HG03095 (cell line): Measurements from ENCODE around the gene NUF2.
"Not testable (repeated sequence)": the region's sequence is repeated elsewhere in the genome, so short reads cannot be mapped to it uniquely, and the experiment has no call there.

Source experiments
- ATAC-seq: cut with Tn5 transposase; IDR thresholded peaks from one replicate; pipeline ENCODE4 v1.9.1; 2021; ENCODE audit warnings: moderate library complexity; ENCODE audit not compliant: unreplicated experiment

NUF2 gene

GRCh38 chr1:163321311-163322305, at the start of gene NUF2:
Gene NUF2 (plus strand): TSS chr1:163321954. CDS start chr1:163326052, 4,098 bp downstream.
- peak; percentile 90 for ATAC-seq

- no peak for ATAC-seq
Measured at GRCh38 chr1:163273766-163274441, 47.9 kb upstream of the NUF2 start.

GRCh38 chr1:163275222-163275621, 46.5 kb upstream of the NUF2 start:
- ATAC-seq = no peak

- no peak for ATAC-seq
Measured at GRCh38 chr1:163278602-163279001, 43.2 kb upstream of the NUF2 start.

- ATAC-seq = not testable (repeated sequence)
Measured at GRCh38 chr1:163284867-163285266, 36.9 kb upstream of the NUF2 start.

GRCh38 chr1:163290025-163290640, 31.6 kb upstream of the NUF2 start:
- no peak for ATAC-seq

GRCh38 chr1:163291461-163291860, 30.3 kb upstream of the NUF2 start:
- no peak for ATAC-seq

- ATAC-seq = not testable (repeated sequence)
Measured at GRCh38 chr1:163292153-163292552, 29.6 kb upstream of the NUF2 start.

GRCh38 chr1:163293497-163293896, 28.3 kb upstream of the NUF2 start:
- not testable (repeated sequence) for ATAC-seq

GRCh38 chr1:163295949-163296348, 25.8 kb upstream of the NUF2 start:
- no peak for ATAC-seq

- ATAC-seq = no peak
Measured at GRCh38 chr1:163296504-163297263, 25.1 kb upstream of the NUF2 start.

- no peak for ATAC-seq
Measured at GRCh38 chr1:163298365-163298764, 23.4 kb upstream of the NUF2 start.

- ATAC-seq = no peak
Measured at GRCh38 chr1:163300568-163300967, 21.2 kb upstream of the NUF2 start.

- ATAC-seq = no peak
Measured at GRCh38 chr1:163303561-163303960, 18.2 kb upstream of the NUF2 start.

- ATAC-seq = no peak
Measured at GRCh38 chr1:163305441-163305840, 16.3 kb upstream of the NUF2 start.

- ATAC-seq = no peak
Measured at GRCh38 chr1:163307479-163308171, 14.1 kb upstream of the NUF2 start.

GRCh38 chr1:163308811-163309210, 12.9 kb upstream of the NUF2 start:
- no peak for ATAC-seq

GRCh38 chr1:163315773-163316374, 5.9 kb upstream of the NUF2 start:
- ATAC-seq = no peak

GRCh38 chr1:163320891-163321290, 863 bp upstream of the NUF2 start:
- no peak for ATAC-seq

- ATAC-seq = not testable (repeated sequence)
Measured at GRCh38 chr1:163323339-163323738, 1.6 kb downstream of the NUF2 start.
